Panc1 (cell line): ENCODE data around the gene RHOT2. TPM values are rescaled to one million over a fixed set of nuclear protein-coding genes. Genes with fewer than 3 reads are reported as not detected.

ENCODE experiments used
- ATAC-seq: fragments of 200-7000 bp; cut with Tn5 transposase; 2 replicates; pipeline ENCODE4 v1.9.1; 2020; ENCODE audit warnings: mild to moderate bottlenecking, moderate library complexity
- BruUV-seq: library from RNA; stranded (reverse); fragments of 400-500 nt; replicated peaks from 2 replicates; lab custom pipeline; 2021; lab: Mats Ljungman, UMichigan
- CTCF ChIA-PET: fragments of 300-600 bp; sonication (Branson Sonifier 250); formaldehyde crosslinking; loops from one replicate; lab custom pipeline; 2022; ENCODE audit warnings: antibody characterized with exemption; lab: Charles Lee
- POLR2A ChIA-PET: fragments of 300-600 bp; sonication (Branson Sonifier 250); formaldehyde crosslinking; loops from one replicate; lab custom pipeline; 2022; ENCODE audit warnings: antibody characterized with exemption; lab: Charles Lee
- DNase-seq: peaks from one replicate; pipeline ENCODE4 v3.0.0-alpha.2; 2010; ENCODE audit warnings: low read depth, low spot score
- H3K27ac ChIP-seq: 2 replicates; pipeline ENCODE4 v1.5.1; 2011; ENCODE audit warnings: mild to moderate bottlenecking, low read length, inconsistent platforms
- H3K27me3 ChIP-seq: fragments of 200-500 bp; sonication (Bioruptor generic); 2 replicates; pipeline ENCODE4 v1.6.0; 2014; ENCODE audit warnings: low read length, inconsistent platforms; ENCODE audit not compliant: control insufficient read depth, insufficient read depth
- H3K36me3 ChIP-seq: fragments of 200-500 bp; sonication (Bioruptor generic); 2 replicates; pipeline ENCODE4 v1.5.1; 2014; ENCODE audit warnings: inconsistent platforms, mild to moderate bottlenecking, low read length, moderate library complexity; ENCODE audit not compliant: control insufficient read depth, insufficient read depth
- H3K4me1 ChIP-seq: 2 replicates; pipeline ENCODE4 v1.5.1; 2011; ENCODE audit warnings: inconsistent platforms, mild to moderate bottlenecking, low read length, moderate library complexity; ENCODE audit not compliant: control insufficient read depth, insufficient read depth
- H3K4me3 ChIP-seq, 2 experiments: 2 replicates each; pipeline ENCODE4 v1.5.1; 2011 to 2012; ENCODE audit warnings: low read depth in 2 of 2, low read length in 2 of 2, mild to moderate bottlenecking in 2 of 2, inconsistent platforms in 1 of 2, moderate library complexity in 1 of 2
- H3K9me3 ChIP-seq: fragments of 200-500 bp; sonication (Bioruptor generic); 2 replicates; pipeline ENCODE4 v1.5.1; 2014; ENCODE audit warnings: low read depth, mild to moderate bottlenecking, inconsistent platforms, low read length, moderate library complexity; ENCODE audit not compliant: control insufficient read depth, insufficient read depth
- CTCF ChIP-seq: fragments of 450-650 bp; IDR thresholded peaks from 2 replicates; pipeline ENCODE4 v1.5.1; 2017; ENCODE audit warnings: mild to moderate bottlenecking
- POLR2AphosphoS5 ChIP-seq: IDR thresholded peaks from 2 replicates; pipeline ENCODE4 v1.6.1; 2012; ENCODE audit warnings: mild to moderate bottlenecking, low read depth, low read length, moderate library complexity
- REST ChIP-seq, 2 experiments: IDR thresholded peaks; 2 replicates each; pipeline ENCODE4 v1.6.1; 2011 to 2012; ENCODE audit warnings: low read depth in 2 of 2, control low read depth in 1 of 2, low read length in 1 of 2, mild to moderate bottlenecking in 1 of 2, moderate library complexity in 1 of 2; ENCODE audit not compliant: insufficient read depth in 1 of 2
- SIN3A ChIP-seq: IDR thresholded peaks from 2 replicates; pipeline ENCODE4 v1.6.1; 2012; ENCODE audit warnings: low read depth, mild to moderate bottlenecking, low read length, moderate library complexity, borderline replicate concordance; ENCODE audit not compliant: insufficient read depth
- TCF7L2 ChIP-seq: IDR thresholded peaks from 2 replicates; pipeline ENCODE4 v1.6.1; 2011; ENCODE audit warnings: mild to moderate bottlenecking, low read depth, low read length, inconsistent platforms
- in situ Hi-C: cut with HindIII; loops from 2 replicates; pipeline ENCODE4 v1.10.0; 2016; ENCODE audit warnings: low sequenced_read_pairs, low pct_unique_long_range_greater_than_20kb
- intact Hi-C: fragments of 100-400 bp; cut with micrococcal nuclease; formaldehyde crosslinking; loops from one replicate; pipeline ENCODE4 v1.10.0; 2022; ENCODE audit not compliant: unreplicated experiment
- total RNA-seq: library from RNA; stranded (reverse); gene quantifications from one replicate; pipeline ENCODE4 v1.2.1, GENCODE V29; 2021; ENCODE audit not compliant: unreplicated experiment

The RHOT2 gene
- total RNA-seq, 1 experiment from 2014 or later: 195 TPM

GRCh38 chr16:667113-667779, 686 bp upstream of the RHOT2 start:
- H3K9me3 ChIP-seq: no peaks in the 10 kb centered on the region
- ChIA-PET CTCF (interaction anchor here (0.5 to 1.3 kb wide), 3 partner anchors 14 to 1038 kb away, joined by 3 to 6 read pairs (median 6); no protein-coding TSS in a partner anchor), POLR2A (no interaction called here)
- no peak for ATAC-seq
- in situ Hi-C loops: no loop called here
- H3K27ac ChIP-seq: peak overlapping the region; percentile 71
- no peaks in the 10 kb centered on the region for H3K27me3 ChIP-seq
- no TSS peak for BruUV-seq
- no peak for DNase-seq
- peaks cover 10% of the 10 kb centered on the region for H3K4me1 ChIP-seq
- H3K4me3 ChIP-seq: peak overlapping the region in 1 of 2 experiments; percentile 15; a peak in 1 of 4 replicates
- intact Hi-C loops: no loop called here
- peaks cover 3% of the 10 kb centered on the region; the same call in 1 of the 2 replicates for H3K36me3 ChIP-seq
- no peak for TF ChIP-seq TCF7L2
- TF ChIP-seq REST (IDR thresholded peaks at IDR 0.05; ENCODE audit: insufficient read depth in 1 of 2, low read depth in 2 of 2, low read length in 1 of 2): no peak
- no peak for TF ChIP-seq POLR2AphosphoS5
- TF ChIP-seq SIN3A: no peak
- no peak for TF ChIP-seq CTCF

GRCh38 chr16:668519-669171, 713 bp downstream of the RHOT2 start:
- in situ Hi-C loops (no loop called here), intact Hi-C loops (no loop called here)
- Histone ChIP-seq H3K27me3 (no peaks in the 10 kb centered on the region), H3K36me3 (peaks cover 3% of the 10 kb centered on the region; the same call in 1 of the 2 replicates), H3K4me3 (peak overlapping the region; percentile 81 to 87), H3K27ac (peak overlapping the region; percentile 91), H3K9me3 (no peaks in the 10 kb centered on the region), H3K4me1 (peaks cover 12% of the 10 kb centered on the region)
- ChIA-PET POLR2A (no interaction called here), CTCF (interaction anchor here (1.3 kb wide), 1 partner anchor 13 kb away, joined by 3 read pairs; no protein-coding TSS in a partner anchor)
- peak; percentile 5 for ATAC-seq
- TF ChIP-seq POLR2AphosphoS5: no peak
- no peak for TF ChIP-seq REST (IDR thresholded peaks at IDR 0.05; ENCODE audit: insufficient read depth in 1 of 2, low read depth in 2 of 2, low read length in 1 of 2)
- no peak for TF ChIP-seq TCF7L2
- no peak for TF ChIP-seq SIN3A
- TF ChIP-seq CTCF: no peak
- BruUV-seq: no TSS peak
- DNase-seq: no peak
